CD4-positive, alpha-beta T cell treated with Interleukin-2 at 100 ng/mL for 4 hours (primary cell): ENCODE measurements around the gene HIP1R.
"Not testable (repeated sequence)": the region's sequence is repeated elsewhere in the genome, so short reads cannot be mapped to it uniquely, and the experiment has no call there.

ENCODE experiments used
- DNase-seq: peaks from one replicate; pipeline ENCODE4 v3.0.0-alpha.2; 2020; ENCODE audit warnings: low spot score

The HIP1R gene

GRCh38 chr12:122893208-122894153 lies 58.2 kb downstream of the HIP1R start:
- DNase-seq = no peak

- peak; percentile 39 for DNase-seq
Observed at GRCh38 chr12:122894193-122895121, 59.2 kb downstream of the HIP1R start.

- no peak for DNase-seq
Observed at GRCh38 chr12:122895320-122895703, 60.1 kb downstream of the HIP1R start.

- DNase-seq = peak; percentile 86
Observed at GRCh38 chr12:122895704-122896636, 60.7 kb downstream of the HIP1R start, which contains the start of gene VPS37B. Gene VPS37B (minus strand): TSS chr12:122896124. CDS start chr12:122896062, 62 bp downstream.

- DNase-seq = no peak
Observed at GRCh38 chr12:122896662-122897061, 61.4 kb downstream of the HIP1R start.

- no peak for DNase-seq
Observed at GRCh38 chr12:122899887-122900286, 64.6 kb downstream of the HIP1R start.

GRCh38 chr12:122902854-122903692 lies 67.8 kb downstream of the HIP1R start:
- DNase-seq = no peak

- no peak for DNase-seq
Observed at GRCh38 chr12:122903693-122904034, 68.4 kb downstream of the HIP1R start.

- not testable (repeated sequence) for DNase-seq
Observed at GRCh38 chr12:122905258-122905657, 70.0 kb downstream of the HIP1R start.

GRCh38 chr12:122908915-122909314 lies 73.7 kb downstream of the HIP1R start:
- no peak for DNase-seq

- no peak for DNase-seq
Observed at GRCh38 chr12:122909442-122910288, 74.4 kb downstream of the HIP1R start.
